SU-DHL-6 (cell line): Measurements from ENCODE around the gene ENOX1.

Source experiments
- CTCF ChIP-seq: fragments of 200-600 bp; sonication (generic); IDR thresholded peaks from one replicate; pipeline ENCODE4 v1.5.1; 2017; ENCODE audit warnings: antibody characterized with exemption, mild to moderate bottlenecking, low read length, moderate library complexity; ENCODE audit not compliant: insufficient read depth, poor library complexity, severe bottlenecking
- EZH2phosphoT487 ChIP-seq: fragments of 200-600 bp; sonication (generic), shearing (Covaris generic); conservative IDR thresholded peaks from 2 replicates; pipeline ENCODE4 v1.6.1; 2018; ENCODE audit warnings: mild to moderate bottlenecking, antibody characterized with exemption, low read length, moderate library complexity, mixed read lengths

GRCh38 chr13:43786472-43786765 is 353 bp downstream of the ENOX1 start:
- no peak for TF ChIP-seq CTCF
- no peak for TF ChIP-seq EZH2phosphoT487
